MM.1S (cell line): ENCODE data around the gene CYSTM1.

Experiments
- DNase-seq: peaks from one replicate; pipeline ENCODE4 v3.0.0-alpha.2; 2015
- H2AFZ ChIP-seq: fragments of 300-600 bp; sonication (generic); 2 replicates; pipeline ENCODE4 v1.6.0; 2016; ENCODE audit warnings: antibody characterized with exemption, low read length
- H3F3A ChIP-seq: fragments of 300-600 bp; sonication (generic); 2 replicates; pipeline ENCODE4 v1.6.1; 2016; ENCODE audit warnings: mild to moderate bottlenecking, antibody characterized with exemption, low read length, moderate library complexity, mixed read lengths; ENCODE audit not compliant: insufficient read depth
- H3K27ac ChIP-seq: fragments of 300-600 bp; sonication (generic); 2 replicates; pipeline ENCODE4 v1.5.1; 2016; ENCODE audit warnings: mild to moderate bottlenecking, low read length
- H3K27me3 ChIP-seq: fragments of 300-600 bp; sonication (generic); replicated peaks from 2 replicates; pipeline ENCODE4 v1.6.0; 2016; ENCODE audit warnings: low read length; ENCODE audit not compliant: insufficient read depth
- H3K36me3 ChIP-seq: fragments of 300-600 bp; sonication (generic); replicated peaks from 2 replicates; pipeline ENCODE4 v1.6.1; 2016; ENCODE audit warnings: mild to moderate bottlenecking, low read length, mixed read lengths; ENCODE audit not compliant: insufficient read depth
- H3K4me1 ChIP-seq: fragments of 300-600 bp; sonication (generic); 2 replicates; pipeline ENCODE4 v1.6.1; 2016; ENCODE audit warnings: low read length, mixed read lengths
- H3K4me2 ChIP-seq: fragments of 300-600 bp; sonication (generic); 2 replicates; pipeline ENCODE4 v1.6.0; 2016; ENCODE audit warnings: low read depth, low read length
- H3K4me3 ChIP-seq: fragments of 300-600 bp; sonication (generic); 2 replicates; pipeline ENCODE4 v1.5.1; 2016; ENCODE audit warnings: low read length, mixed read lengths
- H3K79me2 ChIP-seq: fragments of 300-600 bp; sonication (generic); 2 replicates; pipeline ENCODE4 v1.6.1; 2016; ENCODE audit warnings: mixed run types, low read length, mixed read lengths
- H3K9ac ChIP-seq: fragments of 300-600 bp; sonication (generic); 2 replicates; pipeline ENCODE4 v1.6.1; 2016; ENCODE audit warnings: low read length, mixed read lengths
- H3K9me2 ChIP-seq: fragments of 300-600 bp; sonication (generic); replicated peaks from 2 replicates; pipeline ENCODE4 v1.6.1; 2016; ENCODE audit warnings: mild to moderate bottlenecking, low read length, mixed read lengths; ENCODE audit not compliant: insufficient read depth
- H3K9me3 ChIP-seq: fragments of 300-600 bp; sonication (generic); replicated peaks from 2 replicates; pipeline ENCODE4 v1.6.1; 2016; ENCODE audit warnings: mild to moderate bottlenecking, low read length, mixed read lengths; ENCODE audit not compliant: insufficient read depth
- H4K20me1 ChIP-seq: fragments of 300-600 bp; sonication (generic); 2 replicates; pipeline ENCODE4 v1.6.1; 2016; ENCODE audit warnings: mild to moderate bottlenecking, low read length, moderate library complexity, mixed read lengths; ENCODE audit not compliant: insufficient read depth
- EZH2 ChIP-seq: fragments of 300-600 bp; sonication (generic); optimal IDR thresholded peaks from 2 replicates; pipeline ENCODE3; 2017; ENCODE audit warnings: low read depth, mild to moderate bottlenecking, antibody characterized with exemption, low read length, mixed read lengths
- EZH2phosphoT487 ChIP-seq: fragments of 300-600 bp; sonication (generic); IDR thresholded peaks from 2 replicates; pipeline ENCODE4 v1.6.1; 2018; ENCODE audit warnings: antibody characterized with exemption, low read length
- TF ChIP-seq, protein P1 (sequence below): fragments of 300-600 bp; sonication (generic); IDR thresholded peaks from 2 replicates; pipeline ENCODE4 v1.5.1; 2016; ENCODE audit warnings: antibody characterized with exemption, low read length, mixed read lengths

CYSTM1 gene

GRCh38 chr5:140133514-140134167 lies 41.3 kb upstream of the CYSTM1 start:
- Histone ChIP-seq H3K9me3 (no peaks in the 10 kb centered on the region), H3K9me2 (no peaks in the 10 kb centered on the region), H3K79me2 (no peaks in the 10 kb centered on the region), H3K36me3 (no peaks in the 10 kb centered on the region), H3K4me3 (no peak overlapping the region), H4K20me1 (no peaks in the 10 kb centered on the region), H3K4me1 (peaks cover 9% of the 10 kb centered on the region), H2AFZ (no peak overlapping the region), H3K4me2 (no peak overlapping the region), H3K27me3 (no peaks in the 10 kb centered on the region), H3K9ac (no peak overlapping the region), H3F3A (no peaks in the 10 kb centered on the region), H3K27ac (no peak overlapping the region)
- DNase-seq = no peak
- TF ChIP-seq, protein P1, sequence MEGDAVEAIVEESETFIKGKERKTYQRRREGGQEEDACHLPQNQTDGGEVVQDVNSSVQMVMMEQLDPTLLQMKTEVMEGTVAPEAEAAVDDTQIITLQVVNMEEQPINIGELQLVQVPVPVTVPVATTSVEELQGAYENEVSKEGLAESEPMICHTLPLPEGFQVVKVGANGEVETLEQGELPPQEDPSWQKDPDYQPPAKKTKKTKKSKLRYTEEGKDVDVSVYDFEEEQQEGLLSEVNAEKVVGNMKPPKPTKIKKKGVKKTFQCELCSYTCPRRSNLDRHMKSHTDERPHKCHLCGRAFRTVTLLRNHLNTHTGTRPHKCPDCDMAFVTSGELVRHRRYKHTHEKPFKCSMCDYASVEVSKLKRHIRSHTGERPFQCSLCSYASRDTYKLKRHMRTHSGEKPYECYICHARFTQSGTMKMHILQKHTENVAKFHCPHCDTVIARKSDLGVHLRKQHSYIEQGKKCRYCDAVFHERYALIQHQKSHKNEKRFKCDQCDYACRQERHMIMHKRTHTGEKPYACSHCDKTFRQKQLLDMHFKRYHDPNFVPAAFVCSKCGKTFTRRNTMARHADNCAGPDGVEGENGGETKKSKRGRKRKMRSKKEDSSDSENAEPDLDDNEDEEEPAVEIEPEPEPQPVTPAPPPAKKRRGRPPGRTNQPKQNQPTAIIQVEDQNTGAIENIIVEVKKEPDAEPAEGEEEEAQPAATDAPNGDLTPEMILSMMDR = no peak
- no peak for TF ChIP-seq EZH2phosphoT487
- no peak for TF ChIP-seq EZH2

GRCh38 chr5:140134277-140134935 lies 40.6 kb upstream of the CYSTM1 start:
- Histone ChIP-seq H3K9me2 (no peaks in the 10 kb centered on the region), H3K36me3 (no peaks in the 10 kb centered on the region), H3K9me3 (no peaks in the 10 kb centered on the region), H3K4me2 (no peak overlapping the region), H3K4me1 (peaks cover 9% of the 10 kb centered on the region), H4K20me1 (no peaks in the 10 kb centered on the region), H3K9ac (no peak overlapping the region), H3F3A (no peaks in the 10 kb centered on the region), H3K27ac (no peak overlapping the region), H3K79me2 (no peaks in the 10 kb centered on the region), H3K27me3 (no peaks in the 10 kb centered on the region), H2AFZ (no peak overlapping the region), H3K4me3 (no peak overlapping the region)
- no peak for TF ChIP-seq EZH2
- TF ChIP-seq, protein P1 = no peak
- TF ChIP-seq EZH2phosphoT487 = no peak
- no peak for DNase-seq

- H3K4me1 ChIP-seq = peaks cover 9% of the 10 kb centered on the region
- no peaks in the 10 kb centered on the region for H3K79me2 ChIP-seq
- DNase-seq = no peak
- H3K9me3 ChIP-seq = no peaks in the 10 kb centered on the region
- H3K4me3 ChIP-seq = no peak overlapping the region
- H3F3A ChIP-seq = no peaks in the 10 kb centered on the region
- H3K9me2 ChIP-seq = no peaks in the 10 kb centered on the region
- H3K9ac ChIP-seq = no peak overlapping the region
- H3K27me3 ChIP-seq = no peaks in the 10 kb centered on the region
- H3K4me2 ChIP-seq = no peak overlapping the region
- H3K27ac ChIP-seq = no peak overlapping the region
- H3K36me3 ChIP-seq = no peaks in the 10 kb centered on the region
- TF ChIP-seq EZH2 (no peak), EZH2phosphoT487 (no peak)
- TF ChIP-seq, protein P1 = no peak
- no peaks in the 10 kb centered on the region for H4K20me1 ChIP-seq
- no peak overlapping the region for H2AFZ ChIP-seq
Measured at GRCh38 chr5:140135127-140135526, 39.9 kb upstream of the CYSTM1 start.
